ENCODE measurements around the gene INPP4B.

GRCh38 chr4:141995056-141995455, 851.0 kb downstream of the INPP4B start:
- TF ChIP-seq EZH2 (IDR thresholded peaks at IDR 0.05) (no peak), JUND (IDR thresholded peaks at IDR 0.05) (no peak), YY1 (IDR thresholded peaks at IDR 0.05; ENCODE audit: extremely low read depth, insufficient replicate concordance, low read depth, low read length) (no peak), EZH2phosphoT487 (IDR thresholded peaks at IDR 0.05; ENCODE audit: borderline replicate concordance) (no peak), POLR2AphosphoS5 (IDR thresholded peaks at IDR 0.05; ENCODE audit: low read depth, low read length) (no peak), POLR2A (IDR thresholded peaks at IDR 0.05; ENCODE audit: borderline replicate concordance, extremely low read depth, insufficient read depth, insufficient read length) (no peak), ZBTB33 (IDR thresholded peaks at IDR 0.05; ENCODE audit: extremely low read depth, insufficient replicate concordance, low read length) (no peak), TCF7L2 (IDR thresholded peaks at IDR 0.05; ENCODE audit: borderline replicate concordance, extremely low read depth, insufficient read depth, insufficient read length) (no peak)
- TF ChIP-seq, protein P1, sequence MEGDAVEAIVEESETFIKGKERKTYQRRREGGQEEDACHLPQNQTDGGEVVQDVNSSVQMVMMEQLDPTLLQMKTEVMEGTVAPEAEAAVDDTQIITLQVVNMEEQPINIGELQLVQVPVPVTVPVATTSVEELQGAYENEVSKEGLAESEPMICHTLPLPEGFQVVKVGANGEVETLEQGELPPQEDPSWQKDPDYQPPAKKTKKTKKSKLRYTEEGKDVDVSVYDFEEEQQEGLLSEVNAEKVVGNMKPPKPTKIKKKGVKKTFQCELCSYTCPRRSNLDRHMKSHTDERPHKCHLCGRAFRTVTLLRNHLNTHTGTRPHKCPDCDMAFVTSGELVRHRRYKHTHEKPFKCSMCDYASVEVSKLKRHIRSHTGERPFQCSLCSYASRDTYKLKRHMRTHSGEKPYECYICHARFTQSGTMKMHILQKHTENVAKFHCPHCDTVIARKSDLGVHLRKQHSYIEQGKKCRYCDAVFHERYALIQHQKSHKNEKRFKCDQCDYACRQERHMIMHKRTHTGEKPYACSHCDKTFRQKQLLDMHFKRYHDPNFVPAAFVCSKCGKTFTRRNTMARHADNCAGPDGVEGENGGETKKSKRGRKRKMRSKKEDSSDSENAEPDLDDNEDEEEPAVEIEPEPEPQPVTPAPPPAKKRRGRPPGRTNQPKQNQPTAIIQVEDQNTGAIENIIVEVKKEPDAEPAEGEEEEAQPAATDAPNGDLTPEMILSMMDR (IDR thresholded peaks at IDR 0.05 in 2 of 3, conservative IDR thresholded peaks at IDR 0.05 in 1 of 3; ENCODE audit: borderline replicate concordance in 1 of 3, insufficient read depth in 1 of 3, low read depth in 2 of 3, low read length in 2 of 3): no peak
